COLO829 (cell line): ENCODE measurements around the gene PDE4D.

Experiments
- DNase-seq: peaks from one replicate; pipeline ENCODE4 v3.0.0; 2012; ENCODE audit warnings: low spot score

PDE4D gene

DNA sequence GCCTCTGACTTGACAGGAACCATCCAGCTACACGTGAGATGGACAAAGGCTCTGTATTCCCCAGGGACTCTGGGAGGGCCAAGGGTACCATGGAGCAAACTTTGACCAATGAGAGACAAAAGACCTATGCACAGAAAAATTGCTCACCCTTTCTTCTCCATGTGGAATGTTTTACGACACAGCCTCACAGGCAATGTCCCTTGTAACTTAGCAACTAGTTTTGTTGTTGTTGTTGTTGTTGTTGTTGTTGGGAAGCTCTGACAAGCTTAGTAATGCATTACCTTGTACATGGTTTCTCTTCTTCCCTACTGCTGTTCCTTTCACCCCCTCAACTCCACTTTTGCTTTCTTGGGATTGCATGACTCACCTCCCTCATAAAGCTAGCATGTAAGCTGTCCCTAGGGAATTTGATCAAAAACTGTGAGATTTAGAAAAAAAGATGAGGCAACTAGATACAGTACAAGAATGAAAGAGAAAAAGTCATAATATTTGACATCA is 759.7 kb downstream of the PDE4D start:
- DNase-seq = peak; percentile 85

GRCh38 chr5:59132131-59132530 is 761.4 kb downstream of the PDE4D start:
- DNase-seq = no peak

GRCh38 chr5:59130431-59130830 is 763.1 kb downstream of the PDE4D start:
- no peak for DNase-seq

DNA sequence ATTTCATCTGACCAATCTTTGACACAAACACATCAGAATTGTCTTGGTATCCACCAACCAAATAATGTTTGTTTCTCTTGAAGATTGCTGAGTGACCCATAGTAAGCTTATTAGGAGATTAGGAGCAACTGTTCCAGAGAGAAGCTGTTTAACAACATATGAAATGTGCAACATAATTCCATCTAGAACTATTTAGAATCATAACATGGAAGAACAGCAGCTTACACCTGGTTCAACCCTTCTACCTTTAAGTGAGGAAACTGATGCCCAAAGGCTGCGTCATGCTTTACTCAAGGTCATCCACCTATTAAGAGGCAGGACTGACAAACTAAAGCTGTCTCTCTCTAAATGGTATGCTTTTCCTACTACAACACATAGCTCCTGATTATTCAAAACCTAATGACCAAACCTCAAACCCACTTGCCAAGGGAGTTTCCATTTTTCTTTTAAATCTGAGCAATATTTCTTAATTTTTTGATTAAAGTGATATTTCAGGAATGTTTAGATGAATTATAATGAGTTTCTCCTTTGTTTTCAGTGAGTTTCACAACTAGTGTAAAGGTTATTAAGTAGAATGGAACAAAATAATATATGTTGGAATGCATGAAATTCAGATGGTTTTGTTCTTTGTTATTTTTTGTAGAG is 764.8 kb downstream of the PDE4D start:
- DNase-seq = no peak

GRCh38 chr5:59126708-59127573 is 766.6 kb downstream of the PDE4D start:
- DNase-seq = no peak

GRCh38 chr5:59126016-59126707 is 767.4 kb downstream of the PDE4D start:
- DNase-seq = no peak

GRCh38 chr5:59125011-59125961 is 768.2 kb downstream of the PDE4D start:
- DNase-seq = no peak

DNA sequence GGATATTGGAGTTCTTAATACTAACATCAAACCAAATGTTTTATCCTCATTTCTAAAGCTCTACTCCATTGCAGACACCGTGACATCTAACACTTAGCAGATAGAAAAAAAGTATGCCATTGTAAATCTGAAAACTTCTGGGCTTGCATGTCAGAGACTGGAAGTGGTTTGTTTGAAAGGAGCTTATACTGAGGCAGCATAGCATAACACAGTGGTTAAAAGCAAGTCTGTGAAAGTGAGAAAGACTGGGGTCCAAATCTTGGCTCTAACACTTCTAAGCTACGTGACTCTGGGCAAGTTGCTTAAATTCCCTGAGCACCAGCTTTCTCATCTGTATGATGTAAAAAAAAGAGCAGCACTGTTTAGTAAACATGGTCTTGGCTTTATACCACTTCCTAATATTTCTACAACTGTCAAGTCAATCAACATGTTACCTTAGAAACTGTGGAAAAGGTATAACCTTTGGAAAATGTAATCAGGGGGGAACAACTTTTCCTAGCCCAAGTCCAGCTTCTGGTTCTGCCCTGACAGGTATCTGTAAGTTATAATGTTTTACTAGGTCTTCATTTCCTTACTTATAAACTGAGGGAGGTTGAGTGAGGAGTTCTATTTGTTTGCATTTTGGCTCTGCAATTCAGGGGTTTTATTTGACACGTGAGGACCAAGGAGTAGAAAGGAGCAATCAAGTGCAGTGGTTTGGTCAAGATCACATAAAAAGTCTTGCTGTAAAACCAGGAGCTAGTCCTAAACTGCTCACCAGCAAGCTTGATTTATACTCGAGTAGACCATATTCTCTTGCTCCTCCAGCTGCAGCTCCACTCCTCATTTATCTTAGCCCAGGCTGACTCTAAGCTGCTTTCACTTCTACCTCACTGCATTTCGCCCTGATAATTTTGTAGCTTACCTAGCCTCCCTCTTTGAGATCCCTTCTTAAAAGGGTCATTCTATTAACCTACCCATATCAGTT is 769.6 kb downstream of the PDE4D start:
- no peak for DNase-seq

GRCh38 chr5:59119480-59119879 is 774.0 kb downstream of the PDE4D start:
- no peak for DNase-seq

DNA sequence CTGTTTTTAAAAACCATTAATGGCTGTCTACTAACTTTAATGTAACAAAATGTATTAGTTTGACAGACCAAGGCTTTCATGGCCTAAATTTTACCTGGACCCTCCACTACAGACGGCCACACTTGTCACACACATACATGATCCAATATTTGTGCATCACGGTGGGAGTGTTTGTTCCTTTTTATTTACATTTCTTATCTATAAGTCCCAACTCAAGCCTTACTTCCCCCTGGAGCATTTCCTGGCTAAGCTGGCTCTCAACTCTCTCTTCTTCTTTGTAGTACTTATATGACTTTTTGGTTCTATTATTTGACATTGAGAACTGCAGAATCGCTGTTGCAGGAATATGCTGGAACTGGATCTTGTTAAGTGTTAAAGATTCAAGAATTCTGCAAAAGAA is 776.2 kb downstream of the PDE4D start:
- no peak for DNase-seq

- no peak for DNase-seq
Measured at GRCh38 chr5:59116231-59116865, 777.2 kb downstream of the PDE4D start.

DNA sequence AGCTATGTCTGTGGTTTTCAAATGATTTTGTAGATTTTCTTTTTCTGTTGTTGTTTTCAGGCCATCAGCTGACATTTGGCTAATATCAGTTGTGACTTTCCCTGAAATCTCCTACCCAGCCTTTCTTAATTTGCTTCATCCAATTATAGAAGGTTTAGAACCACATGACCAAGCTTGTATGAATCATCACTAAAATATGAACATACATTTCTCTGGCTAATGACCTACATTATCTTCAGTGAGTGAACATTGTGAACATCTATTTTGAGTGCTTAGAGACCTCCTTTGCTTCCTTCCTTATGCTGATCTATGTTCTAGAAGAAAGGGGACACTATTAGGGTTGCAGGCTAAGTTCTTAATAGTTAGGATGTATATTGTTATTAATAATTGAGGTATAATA is 778.2 kb downstream of the PDE4D start:
- peak; percentile 13 for DNase-seq

DNA sequence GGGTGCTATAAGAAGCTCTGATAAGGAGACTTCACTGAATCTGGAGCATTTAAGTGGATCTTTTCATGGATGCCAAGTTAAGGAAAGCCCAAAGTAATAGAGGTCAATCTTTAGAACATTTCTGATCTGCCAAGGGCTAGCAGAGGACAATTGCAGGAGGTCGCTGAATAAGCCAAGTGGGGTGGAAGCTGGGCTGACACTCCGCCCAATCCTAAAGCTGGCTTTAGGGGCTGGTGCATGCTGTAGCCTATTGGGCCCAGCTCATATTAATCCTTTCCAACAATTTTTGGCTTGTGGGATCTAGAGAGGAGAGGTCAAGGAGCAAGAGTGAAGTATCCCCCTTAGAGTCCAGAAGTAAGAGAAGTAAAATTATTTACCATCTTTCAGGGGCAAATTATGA is 784.1 kb downstream of the PDE4D start:
- DNase-seq = no peak

DNA sequence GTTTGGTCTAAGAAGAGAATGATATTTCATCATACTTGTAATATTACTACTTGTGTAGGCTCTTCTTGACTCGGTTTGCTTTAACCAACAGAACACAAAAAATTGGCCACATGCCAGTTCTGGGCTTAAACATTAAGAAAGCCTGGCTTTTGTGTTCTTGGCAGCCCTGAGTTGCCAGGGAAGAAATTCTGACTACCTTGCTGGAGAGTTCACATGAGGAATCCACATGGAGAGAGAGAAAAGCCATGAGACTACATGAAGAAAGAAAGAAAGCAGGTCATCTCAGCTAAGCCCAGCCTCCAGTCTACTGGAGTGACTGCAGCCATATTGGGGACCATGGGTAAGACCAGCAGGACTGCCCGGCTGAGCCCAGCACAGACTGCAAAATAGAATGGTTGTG is 785.8 kb downstream of the PDE4D start:
- no peak for DNase-seq

- DNase-seq = no peak
Measured at GRCh38 chr5:59104400-59105127, 789.0 kb downstream of the PDE4D start.

- no peak for DNase-seq
Measured at GRCh38 chr5:59103303-59103702, 790.2 kb downstream of the PDE4D start.

- no peak for DNase-seq
Measured at GRCh38 chr5:59102437-59102836, 791.1 kb downstream of the PDE4D start.

DNA sequence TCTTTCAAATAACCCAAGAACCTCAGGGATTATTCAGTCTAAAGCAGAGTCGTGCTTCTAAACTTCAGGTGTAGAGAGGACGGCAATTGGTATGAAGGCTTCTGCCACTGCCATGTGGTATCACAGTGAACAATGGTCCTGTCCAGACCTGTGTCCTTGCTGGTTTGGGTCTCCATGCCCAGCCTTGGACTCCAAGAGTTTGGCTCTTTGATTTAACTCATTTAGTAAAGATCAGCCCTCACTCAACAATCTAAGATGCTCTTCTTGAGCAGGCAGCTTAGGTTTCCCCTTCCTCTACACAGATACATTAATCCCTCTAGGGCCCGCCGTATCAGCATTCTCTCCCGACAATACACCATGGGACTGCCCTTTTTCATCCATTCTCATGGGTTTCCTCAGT is 792.7 kb downstream of the PDE4D start:
- no peak for DNase-seq

DNA sequence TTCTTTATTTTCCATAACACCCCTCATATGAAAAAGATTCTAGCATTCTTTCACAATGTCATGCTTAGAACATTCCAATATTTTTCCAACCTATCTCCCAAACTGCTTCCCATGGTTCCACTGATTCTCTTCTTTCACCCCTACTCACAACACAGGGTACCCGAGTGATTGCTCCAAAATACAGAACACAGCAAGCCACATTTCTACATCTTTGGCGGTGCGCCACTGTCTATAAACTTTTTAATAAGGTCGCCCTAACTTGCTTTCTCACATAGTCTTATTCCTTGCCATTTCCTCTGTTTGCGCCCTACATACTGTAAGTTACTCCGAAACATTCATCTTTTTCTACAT is 793.6 kb downstream of the PDE4D start:
- DNase-seq = no peak
